ENCODE measurements around the gene PRKAG2.

The PRKAG2 gene

DNA sequence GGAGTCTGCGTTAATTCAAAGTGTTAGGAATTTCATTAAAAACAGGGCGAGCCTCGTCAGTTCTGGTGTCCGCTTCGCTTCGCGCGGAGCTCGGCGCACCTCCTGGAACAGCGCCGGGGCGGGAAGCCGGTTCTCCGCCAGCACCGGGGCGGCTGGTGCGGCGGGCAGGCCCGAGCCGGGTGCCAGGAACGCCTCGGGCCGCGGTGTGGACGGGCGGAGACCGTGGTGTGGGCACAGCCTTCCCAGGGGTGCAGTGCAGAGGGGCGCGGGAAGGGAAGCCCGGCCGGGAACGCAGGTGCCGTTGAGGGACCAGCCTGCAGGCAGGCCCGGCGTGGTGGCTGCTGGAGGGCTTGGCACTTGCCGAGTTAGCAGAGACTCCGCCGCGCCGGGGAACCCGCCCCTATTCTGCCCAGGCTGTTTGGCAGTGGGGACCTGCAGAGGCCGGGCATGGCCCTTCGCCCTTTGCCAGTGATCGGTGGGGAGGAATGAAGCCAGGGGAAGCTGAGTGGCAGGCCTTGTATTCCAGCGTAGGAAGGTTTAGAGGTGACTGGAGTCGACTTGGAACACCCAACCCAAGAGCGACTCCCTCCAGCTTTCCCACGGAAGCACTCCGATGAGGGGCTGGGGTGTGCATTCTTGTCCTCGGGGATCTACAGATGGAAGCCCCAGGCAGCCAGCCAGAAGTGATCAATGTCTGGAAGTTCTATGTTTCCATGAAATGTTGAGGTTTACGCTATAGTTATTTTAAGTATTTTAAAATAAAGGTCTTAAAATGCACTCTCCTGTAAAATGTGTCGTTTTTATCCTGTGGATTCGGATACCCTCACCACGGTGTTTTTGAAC is 356.3 kb downstream of the PRKAG2 start:
- DNase-seq (ENCODE audit: low read depth) = peak; percentile 61
- TF ChIP-seq, protein P1, sequence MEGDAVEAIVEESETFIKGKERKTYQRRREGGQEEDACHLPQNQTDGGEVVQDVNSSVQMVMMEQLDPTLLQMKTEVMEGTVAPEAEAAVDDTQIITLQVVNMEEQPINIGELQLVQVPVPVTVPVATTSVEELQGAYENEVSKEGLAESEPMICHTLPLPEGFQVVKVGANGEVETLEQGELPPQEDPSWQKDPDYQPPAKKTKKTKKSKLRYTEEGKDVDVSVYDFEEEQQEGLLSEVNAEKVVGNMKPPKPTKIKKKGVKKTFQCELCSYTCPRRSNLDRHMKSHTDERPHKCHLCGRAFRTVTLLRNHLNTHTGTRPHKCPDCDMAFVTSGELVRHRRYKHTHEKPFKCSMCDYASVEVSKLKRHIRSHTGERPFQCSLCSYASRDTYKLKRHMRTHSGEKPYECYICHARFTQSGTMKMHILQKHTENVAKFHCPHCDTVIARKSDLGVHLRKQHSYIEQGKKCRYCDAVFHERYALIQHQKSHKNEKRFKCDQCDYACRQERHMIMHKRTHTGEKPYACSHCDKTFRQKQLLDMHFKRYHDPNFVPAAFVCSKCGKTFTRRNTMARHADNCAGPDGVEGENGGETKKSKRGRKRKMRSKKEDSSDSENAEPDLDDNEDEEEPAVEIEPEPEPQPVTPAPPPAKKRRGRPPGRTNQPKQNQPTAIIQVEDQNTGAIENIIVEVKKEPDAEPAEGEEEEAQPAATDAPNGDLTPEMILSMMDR (IDR thresholded peaks at IDR 0.05; ENCODE audit: insufficient read depth, low read depth, low read length, missing control alignments) = no peak
- peak overlapping the region; percentile 66 for H3K4me3 ChIP-seq (ENCODE audit: low read depth, low read length)

DNA sequence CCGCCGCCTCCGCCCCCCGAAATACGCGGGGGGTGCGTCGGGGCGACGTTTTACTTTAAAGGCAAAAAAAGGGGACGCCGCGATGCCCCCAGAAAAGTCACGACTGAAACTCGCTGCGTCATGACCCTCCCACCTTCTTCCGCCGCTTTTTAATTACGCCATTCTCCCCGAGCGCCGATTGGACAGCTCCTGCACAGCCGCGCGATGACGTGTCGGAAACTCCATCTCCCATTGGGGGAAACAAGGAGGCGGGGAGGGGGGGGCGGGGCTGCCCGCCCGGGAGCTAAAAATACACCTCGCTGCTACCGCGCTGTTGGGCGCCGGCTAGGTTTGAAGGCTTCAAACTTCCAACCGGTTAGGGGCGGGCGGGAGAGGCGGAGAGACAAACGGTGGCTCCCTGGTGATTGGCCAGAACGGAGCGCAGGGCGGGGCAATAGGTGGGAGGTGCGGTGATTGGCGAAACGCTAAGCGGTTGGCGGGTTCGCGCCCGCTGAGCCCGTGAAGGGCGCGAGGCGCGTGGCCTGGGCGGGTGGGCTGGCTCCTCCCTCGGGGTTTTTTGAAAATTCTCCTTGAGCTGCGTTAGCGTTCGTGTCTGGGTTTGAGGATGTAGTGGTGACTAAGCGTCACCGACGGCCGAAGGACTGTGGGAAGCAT is 357.0 kb downstream of the PRKAG2 start, which contains the start of gene RHEB:
RHEB (minus strand) TSS at position 131 of the 654 bp plus-strand sequence. CDS start 384 bp downstream, outside the sequence.
- DNase-seq (ENCODE audit: low read depth) = peak; percentile 100
- TF ChIP-seq, protein P1 (IDR thresholded peaks at IDR 0.05; ENCODE audit: insufficient read depth, low read depth, low read length, missing control alignments) = no peak
- peak within 1 kb of the TSS; percentile 77 for H3K4me3 ChIP-seq (ENCODE audit: low read depth, low read length)

DNA sequence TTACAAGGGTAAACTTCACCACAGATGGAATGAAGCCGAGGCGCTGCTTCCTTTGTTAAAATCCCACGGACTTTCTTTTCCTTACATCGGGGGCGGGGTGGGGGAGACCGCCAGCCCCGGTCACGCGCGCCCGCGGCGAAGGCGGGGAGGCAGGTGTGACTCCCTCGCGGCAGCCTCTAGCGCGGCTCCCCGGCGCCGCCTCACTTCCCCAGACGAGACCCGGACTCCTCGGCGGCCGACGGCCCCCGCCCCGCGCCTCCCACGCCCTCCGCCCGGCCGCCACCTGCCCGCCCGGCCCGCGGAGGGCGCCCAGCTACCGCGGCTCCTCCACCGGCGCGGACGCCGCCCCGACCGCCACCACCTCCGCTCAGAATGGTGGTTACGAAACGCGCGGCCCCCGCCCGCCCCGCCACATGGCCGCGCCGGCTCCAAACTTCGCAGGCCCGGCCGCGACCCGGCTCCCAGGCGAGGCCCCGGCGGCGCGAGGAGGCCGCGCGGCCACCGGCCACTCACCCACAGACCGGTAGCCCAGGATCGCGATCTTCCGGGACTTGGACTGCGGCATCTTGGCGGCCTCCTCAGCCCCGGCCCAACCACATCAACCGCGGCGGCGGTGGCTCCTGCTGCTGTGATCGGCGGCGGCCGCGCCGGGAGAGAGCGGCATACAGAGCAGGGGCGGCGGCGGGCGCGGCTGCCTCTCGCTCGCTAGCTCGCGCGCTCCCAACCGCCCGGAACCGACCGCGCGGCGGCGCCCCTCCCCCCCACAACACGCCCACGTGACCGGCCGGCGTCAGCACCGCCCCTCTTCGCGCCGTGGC is 357.8 kb downstream of the PRKAG2 start:
- H3K4me3 ChIP-seq (ENCODE audit: low read depth, low read length) = peak overlapping the region; percentile 77
- DNase-seq (ENCODE audit: low read depth) = peak; percentile 63

DNA sequence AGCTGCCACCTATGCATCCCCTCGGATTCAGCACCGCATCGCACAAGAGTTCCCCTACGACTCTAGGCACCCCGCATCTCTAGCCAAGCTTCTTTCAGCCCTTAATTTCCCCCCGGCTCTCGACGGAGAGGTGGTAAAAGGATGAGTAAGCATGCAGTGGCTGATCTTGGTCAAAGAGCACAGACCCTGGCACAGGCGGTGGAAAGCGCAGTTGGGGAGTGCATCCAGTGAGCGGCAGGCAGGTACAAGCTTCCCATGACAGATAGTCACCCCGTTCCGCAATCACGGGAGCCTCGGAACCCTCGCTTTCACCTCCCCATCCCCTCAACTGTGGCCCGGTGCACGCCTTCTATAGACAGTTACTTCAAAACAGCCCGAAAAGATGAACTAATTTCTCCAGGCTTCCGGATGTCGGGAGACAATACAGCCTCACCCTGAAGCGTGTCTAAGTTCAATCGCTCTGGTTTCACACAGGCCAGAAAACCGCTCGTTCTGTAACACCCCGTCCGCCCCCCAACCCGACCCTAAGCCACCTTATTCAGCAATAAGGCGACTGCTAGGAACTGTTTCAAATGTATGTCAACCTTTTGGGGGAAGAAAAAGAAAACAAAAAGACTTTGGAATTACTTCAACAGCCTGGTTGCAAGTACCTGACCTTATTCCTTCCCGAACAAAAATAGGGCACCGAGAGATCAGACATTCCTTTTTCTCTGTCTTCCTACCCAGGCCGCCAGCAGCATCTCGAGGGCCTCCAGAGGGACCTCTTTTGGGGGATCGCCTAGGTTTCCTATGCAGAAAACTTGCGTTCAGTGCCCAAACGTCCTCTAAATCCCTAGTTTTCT is 358.6 kb downstream of the PRKAG2 start:
- DNase-seq (ENCODE audit: low read depth) = peak; percentile 66
- TF ChIP-seq, protein P1 (IDR thresholded peaks at IDR 0.05; ENCODE audit: insufficient read depth, low read depth, low read length, missing control alignments) = no peak
- peak overlapping the region; percentile 77 for H3K4me3 ChIP-seq (ENCODE audit: low read depth, low read length)

DNA sequence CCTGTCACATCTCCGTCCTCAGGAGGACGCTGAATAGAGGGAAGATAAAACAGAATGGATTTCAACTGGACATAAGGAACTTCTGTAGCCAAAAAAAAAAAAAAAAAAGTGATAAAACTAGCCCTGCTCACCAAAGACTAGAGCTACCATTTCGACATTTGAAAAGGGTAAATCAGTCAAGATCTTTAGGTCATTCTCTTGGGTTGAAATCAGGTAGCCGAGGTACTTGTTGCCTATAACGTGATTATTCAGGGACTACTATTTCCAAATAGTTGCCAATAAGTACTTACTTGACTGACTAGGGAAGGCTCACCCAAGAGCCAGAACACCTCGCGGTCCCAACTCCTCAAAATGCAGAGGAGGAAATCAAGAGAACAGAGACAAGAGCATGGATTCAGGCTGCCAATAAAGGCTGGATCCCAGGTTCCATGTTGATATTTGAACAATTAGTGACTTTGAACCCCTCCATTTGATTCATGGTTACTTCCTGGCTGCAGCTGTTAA is 359.3 kb downstream of the PRKAG2 start:
- no peak for DNase-seq (ENCODE audit: low read depth)
- TF ChIP-seq, protein P1 (IDR thresholded peaks at IDR 0.05; ENCODE audit: insufficient read depth, low read depth, low read length, missing control alignments) = no peak
- H3K4me3 ChIP-seq (ENCODE audit: low read depth, low read length) = peak overlapping the region; percentile 77

DNA sequence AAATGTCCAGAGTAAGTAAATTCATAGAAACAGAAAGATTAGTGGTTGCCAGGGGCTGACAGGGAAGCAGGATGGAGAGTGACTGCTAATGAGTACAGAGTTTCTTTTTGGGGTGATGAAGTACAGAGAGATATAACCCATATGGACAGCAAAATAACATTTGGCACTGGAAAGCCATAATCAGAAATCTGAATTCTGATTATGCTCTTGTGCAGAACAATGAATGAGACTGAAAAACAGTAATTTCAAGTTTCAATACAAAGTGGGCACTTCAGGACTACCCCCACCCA is 361.7 kb downstream of the PRKAG2 start:
- H3K4me3 ChIP-seq (ENCODE audit: low read depth, low read length) = no peak overlapping the region
- no peak for DNase-seq (ENCODE audit: low read depth)
- TF ChIP-seq, protein P1 (IDR thresholded peaks at IDR 0.05; ENCODE audit: insufficient read depth, low read depth, low read length, missing control alignments) = no peak
